HG03571 (cell line): ENCODE measurements around the gene DMBT1.

ENCODE experiments used
- ATAC-seq: cut with Tn5 transposase; IDR thresholded peaks from one replicate; pipeline ENCODE4 v1.9.1; 2021; ENCODE audit not compliant: unreplicated experiment

DMBT1 gene

GRCh38 chr10:122643931-122644534 lies 83.5 kb downstream of the DMBT1 start:
- ATAC-seq = no peak

GRCh38 chr10:122646511-122647382 lies 86.2 kb downstream of the DMBT1 start:
- no peak for ATAC-seq

DNA sequence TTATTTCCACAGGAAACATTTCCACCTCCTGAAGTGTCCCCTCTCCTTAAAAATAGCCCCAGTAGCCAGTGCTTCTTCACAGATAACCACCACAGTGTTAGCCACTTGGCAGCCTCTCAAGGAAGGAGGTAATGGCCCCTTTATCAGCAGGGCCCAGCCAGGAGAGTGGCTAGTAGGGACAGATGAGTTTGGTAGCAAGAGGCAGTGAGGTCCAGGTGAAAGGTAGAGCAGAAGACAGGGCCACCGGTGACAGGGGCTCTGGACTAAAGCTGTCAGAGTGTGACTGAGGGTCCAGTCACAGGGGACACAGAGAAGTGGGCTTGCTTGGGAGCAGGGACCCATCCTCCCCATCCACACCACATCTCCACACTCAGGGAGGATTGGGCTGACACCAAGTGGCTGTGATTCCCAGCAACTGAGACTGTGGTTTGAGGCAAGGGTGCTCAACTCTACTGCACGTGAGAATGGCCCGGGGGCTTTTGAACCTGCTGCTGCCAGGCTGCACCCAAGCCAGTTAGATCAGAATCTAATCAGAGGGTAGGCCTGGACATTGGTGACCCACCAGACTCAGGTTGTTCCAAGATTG lies 86.9 kb downstream of the DMBT1 start:
- ATAC-seq = no peak

- no peak for ATAC-seq
Observed at GRCh38 chr10:122648599-122649428, 88.3 kb downstream of the DMBT1 start.

DNA sequence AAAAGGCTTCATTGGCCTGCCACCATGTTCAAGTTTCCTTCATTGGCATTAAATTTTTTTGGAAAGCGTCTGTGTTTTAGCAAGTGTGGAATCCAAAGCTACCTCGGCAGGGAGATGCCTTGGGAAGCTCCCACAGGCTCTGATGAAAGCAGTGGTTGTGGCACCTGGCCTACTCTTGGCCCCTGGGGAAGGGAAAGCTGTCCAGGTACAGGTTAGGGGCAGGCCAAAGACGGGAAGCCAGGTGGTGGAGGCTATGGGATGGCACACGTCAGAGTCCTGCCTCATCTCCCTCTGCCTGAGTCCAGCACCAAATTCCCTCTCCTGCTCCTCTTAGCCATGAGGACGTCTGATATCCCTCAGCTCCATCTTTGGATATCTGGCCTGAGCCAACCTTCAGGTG lies 89.3 kb downstream of the DMBT1 start:
- ATAC-seq = no peak

DNA sequence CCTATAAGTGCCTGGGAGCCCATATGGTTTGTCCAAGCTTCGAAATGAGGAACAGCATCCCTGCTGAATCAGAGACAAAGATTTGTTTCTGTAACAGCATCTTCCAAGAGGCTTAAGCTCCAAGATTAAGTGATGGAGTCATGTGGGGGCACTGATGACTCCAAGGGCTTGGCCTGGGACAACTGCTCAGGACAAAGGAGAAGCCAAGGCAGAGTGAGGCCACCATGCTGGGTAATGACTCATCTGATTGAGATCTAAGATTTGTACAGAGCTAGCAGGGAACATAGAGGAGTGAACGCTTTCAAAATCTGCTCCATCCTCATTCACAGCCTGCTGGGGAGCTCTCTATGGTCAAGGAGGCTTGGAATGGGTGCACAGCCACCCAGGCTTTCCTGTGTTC lies 89.8 kb downstream of the DMBT1 start:
- ATAC-seq = no peak

DNA sequence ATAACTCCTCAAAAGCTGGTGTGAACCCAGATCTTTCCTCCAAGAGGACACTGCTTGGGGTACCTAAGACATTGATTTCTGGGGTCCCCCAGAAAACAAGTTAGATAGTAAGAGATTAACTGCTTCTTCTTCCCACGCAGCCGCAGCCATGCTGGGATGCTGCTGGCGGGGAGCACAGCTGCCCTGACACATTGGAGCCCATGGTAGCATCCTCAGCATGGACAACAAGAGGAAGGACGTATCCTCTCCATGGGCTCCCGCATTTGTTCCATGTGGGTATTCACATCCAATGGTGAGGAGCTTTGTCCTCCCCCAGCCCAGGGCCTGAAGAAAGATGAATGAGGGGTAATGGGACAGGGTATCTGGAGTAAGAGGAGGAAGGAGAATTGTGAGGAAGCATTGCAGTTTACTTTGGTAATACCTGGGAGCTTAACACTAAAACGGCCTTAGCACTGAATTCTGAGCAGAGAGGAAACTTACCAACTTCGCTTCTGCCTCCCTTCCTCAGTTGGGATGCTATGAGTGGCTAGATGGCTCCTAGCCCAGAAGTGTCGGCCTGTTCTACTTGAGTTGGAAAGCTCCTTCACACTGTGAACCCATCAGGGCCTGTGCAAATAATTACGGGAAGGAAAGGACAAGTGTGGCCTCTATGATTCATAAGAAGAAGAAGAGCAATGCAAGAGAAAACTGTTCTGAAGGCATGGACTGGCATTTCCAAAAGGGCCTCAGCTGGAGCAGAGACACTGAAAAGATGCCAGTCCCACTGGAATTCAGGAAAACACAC lies 95.2 kb downstream of the DMBT1 start:
- no peak for ATAC-seq

GRCh38 chr10:122656308-122656705 lies 95.8 kb downstream of the DMBT1 start:
- ATAC-seq = no peak

DNA sequence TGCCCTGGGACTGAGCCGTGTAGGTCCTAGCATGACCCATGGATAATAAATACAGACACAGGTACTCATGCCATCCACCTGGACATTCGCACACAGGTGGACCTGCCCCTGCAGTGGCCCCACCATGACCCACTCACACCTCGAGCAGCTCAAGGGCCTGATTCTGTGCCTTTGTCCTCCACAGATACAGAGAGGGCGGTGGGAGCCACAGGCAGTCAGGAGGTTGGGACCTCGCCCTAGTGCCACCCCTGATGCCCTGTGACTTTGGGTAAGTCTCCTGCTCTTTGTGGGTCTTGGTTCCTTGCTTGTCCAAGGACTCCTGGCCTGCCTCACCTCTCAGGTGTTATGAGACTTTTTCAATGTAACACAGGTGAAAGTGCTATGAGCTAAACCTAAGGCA lies 96.2 kb downstream of the DMBT1 start:
- no peak for ATAC-seq

DNA sequence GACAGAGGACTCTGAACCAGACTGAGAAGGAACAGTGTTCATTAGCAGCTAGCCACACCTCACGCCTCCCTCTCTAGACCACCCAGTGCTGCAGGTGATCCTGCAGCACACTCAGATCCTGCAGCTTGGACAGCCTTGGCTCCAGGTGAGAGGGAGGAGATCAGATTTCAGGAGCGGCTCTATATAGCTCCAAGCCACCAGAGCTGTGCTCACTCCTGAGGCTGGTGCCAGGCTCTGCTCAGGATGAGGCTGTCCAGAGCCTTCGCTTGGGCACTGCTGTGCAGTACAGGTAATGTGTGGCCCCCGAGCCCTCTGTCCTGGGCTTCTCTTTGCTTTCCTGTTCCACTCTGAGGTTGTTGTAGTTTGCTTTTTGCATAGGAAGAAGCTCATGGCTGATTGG lies 96.7 kb downstream of the DMBT1 start:
- ATAC-seq = no peak

- no peak for ATAC-seq
Observed at GRCh38 chr10:122657729-122658128, 97.2 kb downstream of the DMBT1 start.

DNA sequence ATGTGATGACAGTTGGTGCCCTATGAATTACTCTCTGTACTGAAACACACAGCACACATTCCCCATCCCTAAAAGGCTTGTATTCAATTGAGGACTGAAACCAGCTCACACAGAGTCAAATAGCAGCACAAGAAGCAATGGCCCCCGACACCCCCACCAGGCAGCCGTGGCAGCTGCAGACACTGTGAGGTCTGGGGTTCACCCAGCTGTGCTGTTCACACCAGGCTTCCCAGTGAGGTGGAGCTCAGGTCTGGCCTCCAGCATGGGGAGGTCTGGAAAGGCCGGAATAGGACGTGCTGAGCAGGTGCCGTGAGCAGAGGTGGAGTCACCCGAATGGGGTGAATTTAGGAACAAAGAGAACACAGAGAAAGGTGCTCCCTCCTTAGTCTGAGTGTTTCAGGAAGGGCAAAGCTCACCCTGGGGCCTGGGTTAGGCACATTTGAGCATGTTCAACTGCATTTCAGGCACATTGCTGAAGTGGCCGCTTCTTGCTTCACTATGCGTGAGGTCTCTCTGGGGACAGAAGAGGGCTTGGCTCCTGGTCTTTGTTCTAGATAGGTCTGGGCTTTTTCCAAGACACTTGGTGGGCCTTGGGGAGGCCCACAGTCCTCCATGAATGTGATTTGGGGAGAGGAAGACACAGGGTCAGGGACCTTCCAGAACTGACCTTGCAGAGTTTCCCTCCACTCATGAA lies 97.9 kb downstream of the DMBT1 start:
- ATAC-seq = no peak

GRCh38 chr10:122659126-122659525 lies 98.6 kb downstream of the DMBT1 start:
- ATAC-seq = no peak

DNA sequence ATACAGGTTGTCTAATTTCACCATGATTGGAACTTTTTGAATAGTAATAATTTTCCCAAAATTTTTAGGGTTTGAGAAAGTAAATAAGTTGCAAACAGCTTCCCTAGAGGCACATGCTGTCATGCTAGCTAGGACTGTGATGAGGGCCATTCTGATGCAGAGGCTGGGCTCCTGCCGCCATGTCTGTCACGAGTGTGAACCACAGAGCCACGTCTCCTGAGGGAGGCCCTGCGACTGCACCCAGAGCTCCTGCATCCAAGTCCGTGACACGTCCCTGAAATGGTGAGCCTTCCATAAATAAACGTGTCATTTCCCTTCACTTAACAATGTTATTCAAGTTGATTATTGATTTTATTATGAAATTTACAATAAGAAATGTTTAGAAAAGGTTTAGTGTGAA lies 99.1 kb downstream of the DMBT1 start:
- no peak for ATAC-seq

- no peak for ATAC-seq
Observed at GRCh38 chr10:122660696-122661095, 100.1 kb downstream of the DMBT1 start.

DNA sequence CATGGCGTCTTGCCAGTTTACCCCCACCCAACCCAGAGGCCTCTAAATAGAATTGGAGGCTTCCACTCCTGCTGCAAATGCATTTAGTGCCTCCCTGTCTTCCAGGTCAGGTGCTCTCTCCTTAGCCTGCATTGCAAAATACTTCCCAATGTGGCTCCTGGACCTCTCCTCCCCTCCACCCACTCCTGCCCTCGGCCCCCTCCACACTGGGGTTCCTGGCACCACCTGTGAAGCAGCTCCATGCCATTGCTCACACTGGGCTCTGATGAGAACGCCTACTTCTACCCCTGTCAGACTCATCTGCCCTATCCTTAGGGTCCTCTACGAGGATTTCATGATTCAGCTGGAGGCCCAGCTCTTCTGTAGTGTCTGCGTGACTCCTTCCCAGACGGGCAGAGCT lies 101.7 kb downstream of the DMBT1 start:
- no peak for ATAC-seq

- no peak for ATAC-seq
Observed at GRCh38 chr10:122663516-122664130, 103.1 kb downstream of the DMBT1 start.

GRCh38 chr10:122664501-122664900 lies 103.9 kb downstream of the DMBT1 start:
- ATAC-seq = no peak

DNA sequence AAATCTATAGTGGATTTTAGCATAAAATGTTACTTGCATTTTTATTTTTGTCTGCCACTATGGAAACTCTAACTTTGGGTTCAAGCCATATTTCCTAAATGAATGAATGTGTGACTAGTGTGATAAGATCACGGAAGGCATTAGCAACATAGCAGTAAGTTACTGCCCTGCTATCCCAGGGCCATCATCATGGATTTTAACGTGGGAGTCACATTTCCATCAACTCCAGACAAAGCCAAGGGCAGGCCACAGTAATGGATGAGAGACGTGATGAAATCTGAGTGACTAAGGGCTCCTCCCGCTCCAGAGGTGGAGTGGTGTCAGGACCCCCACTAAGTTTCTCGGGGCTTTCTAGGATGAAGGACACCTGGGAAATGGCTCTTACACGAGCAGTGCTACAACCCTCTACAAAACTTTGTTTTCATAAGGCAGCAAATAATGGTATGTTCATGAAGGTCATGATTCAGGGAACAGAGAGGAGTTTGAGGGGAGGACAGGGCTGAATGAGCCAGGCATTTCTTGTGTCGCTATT lies 104.8 kb downstream of the DMBT1 start:
- no peak for ATAC-seq
